ENCODE results near the gene RHBDL2. TPM values are rescaled to one million over a fixed set of nuclear protein-coding genes. Genes with fewer than 3 reads are reported as not detected.

RHBDL2 gene
- total and polyA plus RNA-seq, 9 of the 15 experiments (the other 6 are each of a cell fraction or from before 2014, with no cell fraction given), result not detected

DNA sequence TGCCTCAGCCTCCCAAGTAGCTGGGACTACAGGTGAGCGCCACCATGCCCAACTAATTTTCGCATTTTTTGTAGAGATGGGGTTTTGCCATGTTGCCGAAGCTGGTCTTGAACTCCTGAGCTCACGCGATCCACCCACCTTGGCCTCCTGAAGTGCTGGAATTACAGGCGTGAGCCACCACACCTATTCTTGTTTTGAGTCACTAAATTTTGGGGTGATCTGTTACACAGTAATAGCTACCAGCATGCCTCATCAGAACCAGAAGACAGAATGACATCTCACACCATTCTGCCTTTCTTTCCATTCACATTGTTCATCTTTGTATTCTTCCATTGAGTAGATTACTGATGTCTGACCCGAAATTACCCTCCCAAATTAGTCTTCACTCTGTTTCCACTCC lies 9.1 kb downstream of the RHBDL2 start (continued):
- TF ChIP-seq ZNF263 (CRISPR knock-in tag; IDR thresholded peaks at IDR 0.05; ENCODE audit: borderline replicate concordance), result no peak
- no peak for TF ChIP-seq GTF2A2 (tag; IDR thresholded peaks at IDR 0.05)
- no peak for TF ChIP-seq ZNF175 (CRISPR knock-in tag; IDR thresholded peaks at IDR 0.05; ENCODE audit: low read depth)

DNA sequence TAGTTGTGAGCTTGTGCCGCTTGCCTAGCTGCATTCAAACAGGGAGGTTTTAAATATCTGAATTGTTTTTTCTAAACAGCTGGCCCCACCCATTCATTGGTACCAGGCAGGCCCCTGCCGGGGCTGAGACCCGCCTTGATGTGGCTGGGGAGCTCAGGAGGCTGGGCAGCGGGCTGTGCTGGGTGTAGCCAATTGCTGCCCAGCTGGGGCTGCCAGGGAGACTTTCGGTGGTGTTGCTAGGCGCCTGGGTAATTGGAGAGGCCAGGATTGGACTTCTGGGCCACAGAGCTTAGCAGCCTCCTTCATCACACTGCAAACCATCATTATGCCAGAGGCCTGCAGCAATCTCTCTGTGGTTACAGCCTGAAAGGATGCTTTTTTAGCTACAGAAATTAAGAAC lies 12.2 kb downstream of the RHBDL2 start:
- intact Hi-C loops (cut with micrococcal nuclease) (no loop called here), in situ Hi-C loops (cut with MboI) (no loop called here)
- 25% methylated on average over 6 of the region's 6 CpGs for WGBS (ENCODE audit: insufficient coverage, low coverage, missing lambda C conversion rate)
- Histone ChIP-seq H3K27ac (ENCODE audit: extremely low read depth, low read depth, low read length) (no peak overlapping the region), H3K4me1 (replicated peaks in 1 of 2; ENCODE audit: control insufficient read depth in 2 of 2, insufficient read depth in 2 of 2, low read length in 2 of 2) (peaks cover 0 to 4% of the 10 kb centered on the region in 2 experiments; a peak in 1 of 5 replicates), H3K79me2 (ENCODE audit: control insufficient read depth, insufficient read depth, low read length) (no peaks in the 10 kb centered on the region), H3K4me3 (no peak overlapping the region), H3K36me3 (ENCODE audit: control insufficient read depth, insufficient read depth, low read length) (no peaks in the 10 kb centered on the region), H3K9ac (ENCODE audit: insufficient read depth in 1 of 2, low read depth in 2 of 2, low read length in 2 of 2) (no peak overlapping the region), H3K4me2 (ENCODE audit: insufficient read depth, low read length) (no peak overlapping the region), H3K9me1 (ENCODE audit: control insufficient read depth, insufficient read depth, low read length) (no peaks in the 10 kb centered on the region), H4K20me1 (replicated peaks; ENCODE audit: control insufficient read depth, insufficient read depth, low read length) (no peaks in the 10 kb centered on the region), H2AFZ (ENCODE audit: low read depth, low read length) (no peak overlapping the region), H3K27me3 (ENCODE audit: control insufficient read depth in 2 of 2, insufficient read depth in 2 of 2, low read length in 2 of 2) (peaks cover 0 to 7% of the 10 kb centered on the region in 2 experiments; a peak in 1 of 5 replicates), H3K9me3 (replicated peaks; ENCODE audit: control insufficient read depth, insufficient read depth, low read depth, low read length) (no peaks in the 10 kb centered on the region)
- BruUV-seq (replicated peaks), result no TSS peak
- FAIRE-seq (no peak), ATAC-seq (no peak), DNase-seq (ENCODE audit: extremely low read depth in 1 of 4, low spot score in 3 of 4) (no peak)
- TF ChIP-seq TFAP4 (CRISPR knock-in tag; IDR thresholded peaks at IDR 0.05; ENCODE audit: borderline replicate concordance) (peak; percentile 18; the same call in 1 of the 2 replicates), RBM14 (IDR thresholded peaks at IDR 0.05; ENCODE audit: borderline replicate concordance, insufficient read depth, low read depth, low read length) (no peak)
- ChIA-PET CTCF (ENCODE audit: low intra/inter-chr PET ratio) (no interaction called here), POLR2A (interaction anchor here (0.9 to 1.6 kb wide), 4 partner anchors 8 to 20 kb away, joined by 3 to 6 read pairs (median 4); partner anchors contain the start of gene RHBDL2)

Measured in K562 (cell line).